Measurements from ENCODE around the gene CAPNS1.
"Not testable (repeated sequence)": the region's sequence is repeated elsewhere in the genome, so short reads cannot be mapped to it uniquely, and the experiment has no call there.

CAPNS1 gene

GRCh38 chr19:36169084-36169760, 29.4 kb downstream of the CAPNS1 start:
- no peak overlapping the region for H2AK5ac ChIP-seq (ENCODE audit: low read length, severe bottlenecking)
- WGBS = 53% methylated on average over 9 of the region's 9 CpGs
- no peaks in the 10 kb centered on the region for H3K9me3 ChIP-seq (ENCODE audit: control insufficient read depth, low read length)
- no peak overlapping the region for H3K4me2 ChIP-seq (ENCODE audit: low read length, poor library complexity, severe bottlenecking)
- no peak overlapping the region for H2AFZ ChIP-seq (ENCODE audit: low read depth, low read length)
- no peak overlapping the region for H2BK12ac ChIP-seq (ENCODE audit: low read length in 2 of 2)
- H2BK120ac ChIP-seq (ENCODE audit: low read depth, low read length) = no peak overlapping the region
- H2BK15ac ChIP-seq (ENCODE audit: low read depth, poor library complexity, severe bottlenecking) = no peak overlapping the region
- no peak overlapping the region for H3K14ac ChIP-seq (ENCODE audit: low read length in 2 of 2)
- no peak overlapping the region for H3K4me3 ChIP-seq (ENCODE audit: insufficient read depth in 1 of 2, low read depth in 1 of 2, low read length in 2 of 2)
- H3K18ac ChIP-seq (ENCODE audit: low read depth in 1 of 2, low read length in 2 of 2) = no peak overlapping the region
- no peaks in the 10 kb centered on the region for H3K27me3 ChIP-seq (ENCODE audit: control insufficient read depth in 1 of 2, insufficient read depth in 1 of 2, low read length in 2 of 2)
- no peak overlapping the region for H4K8ac ChIP-seq (ENCODE audit: low read length)
- peaks cover 3% of the 10 kb centered on the region for H3K4me1 ChIP-seq (ENCODE audit: control insufficient read depth, insufficient read depth, low read depth, low read length)
- peaks cover 3 to 8% of the 10 kb centered on the region in 2 experiments for H3K36me3 ChIP-seq (ENCODE audit: control insufficient read depth in 1 of 2, insufficient read depth in 2 of 2, low read depth in 1 of 2, low read length in 2 of 2)
- H3K79me1 ChIP-seq (replicated peaks; ENCODE audit: low read length, poor library complexity, severe bottlenecking) = no peaks in the 10 kb centered on the region
- H3K9ac ChIP-seq (ENCODE audit: low read length) = peak overlapping the region; percentile 29
- H3K4ac ChIP-seq (ENCODE audit: low read depth in 1 of 2, low read length in 2 of 2) = no peak overlapping the region
- no peak overlapping the region for H4K91ac ChIP-seq (ENCODE audit: low read length)
- no peak for DNase-seq
- H3K23ac ChIP-seq (ENCODE audit: low read length in 2 of 2) = no peak overlapping the region
- no peak overlapping the region for H3K27ac ChIP-seq (ENCODE audit: low read length, poor library complexity, severe bottlenecking)
- no peak overlapping the region for H2BK5ac ChIP-seq (ENCODE audit: low read depth, low read length, poor library complexity, severe bottlenecking)

DNA sequence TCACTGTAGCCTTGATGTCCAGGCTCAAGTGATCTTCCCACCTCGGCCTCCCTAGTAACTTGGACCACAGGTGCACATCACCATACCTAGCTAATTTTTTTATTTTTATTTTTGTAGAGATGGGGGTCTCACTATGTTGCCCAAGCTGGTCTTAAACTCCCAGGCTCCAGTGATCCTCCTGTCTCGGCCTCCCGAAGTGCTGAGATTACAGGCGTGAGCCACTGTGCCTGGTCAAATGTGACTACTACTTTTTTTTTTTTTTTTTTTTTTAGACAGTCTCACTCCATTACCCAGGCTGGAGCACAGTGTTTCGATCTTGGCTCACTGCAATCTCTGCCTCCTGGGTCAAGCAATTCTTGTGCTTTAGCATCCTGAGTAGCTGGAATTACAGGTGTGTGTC, 33.0 kb downstream of the CAPNS1 start:
- Histone ChIP-seq H4K8ac (ENCODE audit: low read length) (no peak overlapping the region), H2BK15ac (ENCODE audit: low read depth, poor library complexity, severe bottlenecking) (no peak overlapping the region), H3K14ac (ENCODE audit: low read length in 2 of 2) (no peak overlapping the region), H3K4ac (ENCODE audit: low read depth in 1 of 2, low read length in 2 of 2) (no peak overlapping the region), H2BK5ac (ENCODE audit: low read depth, low read length, poor library complexity, severe bottlenecking) (no peak overlapping the region), H3K23ac (ENCODE audit: low read length in 2 of 2) (no peak overlapping the region), H3K27me3 (ENCODE audit: control insufficient read depth in 1 of 2, insufficient read depth in 1 of 2, low read length in 2 of 2) (no peaks in the 10 kb centered on the region), H3K18ac (ENCODE audit: low read depth in 1 of 2, low read length in 2 of 2) (no peak overlapping the region), H3K9me3 (ENCODE audit: control insufficient read depth, low read length) (no peaks in the 10 kb centered on the region), H2AK5ac (ENCODE audit: low read length, severe bottlenecking) (no peak overlapping the region), H2BK12ac (ENCODE audit: low read length in 2 of 2) (no peak overlapping the region), H2BK120ac (ENCODE audit: low read depth, low read length) (no peak overlapping the region), H3K4me3 (ENCODE audit: insufficient read depth in 1 of 2, low read depth in 1 of 2, low read length in 2 of 2) (no peak overlapping the region), H2AFZ (ENCODE audit: low read depth, low read length) (no peak overlapping the region), H3K4me2 (ENCODE audit: low read length, poor library complexity, severe bottlenecking) (no peak overlapping the region), H3K36me3 (ENCODE audit: control insufficient read depth in 1 of 2, insufficient read depth in 2 of 2, low read depth in 1 of 2, low read length in 2 of 2) (no peaks in the 10 kb centered on the region), H3K9ac (ENCODE audit: low read length) (no peak overlapping the region), H3K79me1 (replicated peaks; ENCODE audit: low read length, poor library complexity, severe bottlenecking) (no peaks in the 10 kb centered on the region), H4K91ac (ENCODE audit: low read length) (no peak overlapping the region), H3K4me1 (ENCODE audit: control insufficient read depth, insufficient read depth, low read depth, low read length) (peaks cover 3% of the 10 kb centered on the region), H3K27ac (ENCODE audit: low read length, poor library complexity, severe bottlenecking) (no peak overlapping the region)
- 86% methylated on average over 4 of the region's 5 CpGs for WGBS
- no peak for DNase-seq

DNA sequence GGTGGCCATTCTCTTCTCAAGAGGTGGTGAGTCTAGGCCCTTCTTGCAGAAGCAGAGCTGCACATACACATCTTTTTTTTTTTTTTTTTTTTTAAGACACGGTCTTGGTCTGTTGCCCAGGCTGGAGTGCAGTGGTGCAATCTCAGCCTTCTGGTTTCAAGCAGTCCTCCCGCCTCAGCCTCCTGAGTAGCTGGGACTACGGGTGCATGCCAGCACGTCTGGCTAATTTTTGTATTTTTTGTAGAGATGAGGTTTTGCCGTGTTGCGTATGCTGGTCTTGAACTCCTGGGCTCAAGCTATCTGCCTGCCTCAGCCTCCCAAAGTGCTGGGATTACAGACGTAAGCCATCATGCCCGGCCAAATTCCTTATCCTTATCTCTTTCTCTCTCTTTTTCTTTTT, 34.0 kb downstream of the CAPNS1 start:
- not testable (repeated sequence) for H3K4me1 ChIP-seq (ENCODE audit: control insufficient read depth, insufficient read depth, low read depth, low read length); H2BK12ac ChIP-seq (ENCODE audit: low read length in 2 of 2); H3K4me2 ChIP-seq (ENCODE audit: low read length, poor library complexity, severe bottlenecking); H3K36me3 ChIP-seq (ENCODE audit: control insufficient read depth in 1 of 2, insufficient read depth in 2 of 2, low read depth in 1 of 2, low read length in 2 of 2); H4K8ac ChIP-seq (ENCODE audit: low read length); H2BK15ac ChIP-seq (ENCODE audit: low read depth, poor library complexity, severe bottlenecking); H2BK5ac ChIP-seq (ENCODE audit: low read depth, low read length, poor library complexity, severe bottlenecking); H2AK5ac ChIP-seq (ENCODE audit: low read length, severe bottlenecking); H3K27me3 ChIP-seq (ENCODE audit: control insufficient read depth in 1 of 2, insufficient read depth in 1 of 2, low read length in 2 of 2); H2AFZ ChIP-seq (ENCODE audit: low read depth, low read length); H3K9me3 ChIP-seq (ENCODE audit: control insufficient read depth, low read length); H3K27ac ChIP-seq (ENCODE audit: low read length, poor library complexity, severe bottlenecking); H3K14ac ChIP-seq (ENCODE audit: low read length in 2 of 2); H3K9ac ChIP-seq (ENCODE audit: low read length); H3K18ac ChIP-seq (ENCODE audit: low read depth in 1 of 2, low read length in 2 of 2); H2BK120ac ChIP-seq (ENCODE audit: low read depth, low read length); H4K91ac ChIP-seq (ENCODE audit: low read length); H3K23ac ChIP-seq (ENCODE audit: low read length in 2 of 2); H3K79me1 ChIP-seq (replicated peaks; ENCODE audit: low read length, poor library complexity, severe bottlenecking); H3K4me3 ChIP-seq (ENCODE audit: insufficient read depth in 1 of 2, low read depth in 1 of 2, low read length in 2 of 2); H3K4ac ChIP-seq (ENCODE audit: low read depth in 1 of 2, low read length in 2 of 2); DNase-seq
- 89% methylated on average over 6 of the region's 8 CpGs for WGBS

GRCh38 chr19:36179077-36179476, 39.2 kb downstream of the CAPNS1 start:
- not testable (repeated sequence) for H2BK120ac ChIP-seq (ENCODE audit: low read depth, low read length); H2AK5ac ChIP-seq (ENCODE audit: low read length, severe bottlenecking); H2BK12ac ChIP-seq (ENCODE audit: low read length in 2 of 2); H4K8ac ChIP-seq (ENCODE audit: low read length); H3K4me2 ChIP-seq (ENCODE audit: low read length, poor library complexity, severe bottlenecking); H4K91ac ChIP-seq (ENCODE audit: low read length); H2BK15ac ChIP-seq (ENCODE audit: low read depth, poor library complexity, severe bottlenecking); H2BK5ac ChIP-seq (ENCODE audit: low read depth, low read length, poor library complexity, severe bottlenecking); H3K4me3 ChIP-seq (ENCODE audit: insufficient read depth in 1 of 2, low read depth in 1 of 2, low read length in 2 of 2); H3K4ac ChIP-seq (ENCODE audit: low read depth in 1 of 2, low read length in 2 of 2); DNase-seq; H3K79me1 ChIP-seq (replicated peaks; ENCODE audit: low read length, poor library complexity, severe bottlenecking); H3K4me1 ChIP-seq (ENCODE audit: control insufficient read depth, insufficient read depth, low read depth, low read length); H3K23ac ChIP-seq (ENCODE audit: low read length in 2 of 2); H3K27ac ChIP-seq (ENCODE audit: low read length, poor library complexity, severe bottlenecking); H2AFZ ChIP-seq (ENCODE audit: low read depth, low read length); H3K14ac ChIP-seq (ENCODE audit: low read length in 2 of 2); H3K27me3 ChIP-seq (ENCODE audit: control insufficient read depth in 1 of 2, insufficient read depth in 1 of 2, low read length in 2 of 2); H3K9me3 ChIP-seq (ENCODE audit: control insufficient read depth, low read length); H3K9ac ChIP-seq (ENCODE audit: low read length); H3K18ac ChIP-seq (ENCODE audit: low read depth in 1 of 2, low read length in 2 of 2)
- peaks cover 10 to 16% of the 10 kb centered on the region in 2 experiments for H3K36me3 ChIP-seq (ENCODE audit: control insufficient read depth in 1 of 2, insufficient read depth in 2 of 2, low read depth in 1 of 2, low read length in 2 of 2)
- WGBS = 100% methylated on average over 1 of the region's 2 CpGs
